ENCODE data around the gene C2orf81. TPM values are rescaled to one million over a fixed set of nuclear protein-coding genes. Genes with fewer than 3 reads are reported as not detected.
"Not testable (repeated sequence)": the region's sequence is repeated elsewhere in the genome, so short reads cannot be mapped to it uniquely, and the experiment has no call there.

Gene C2orf81
- total RNA-seq, 1 experiment from 2014 or later = 2.9 TPM

DNA sequence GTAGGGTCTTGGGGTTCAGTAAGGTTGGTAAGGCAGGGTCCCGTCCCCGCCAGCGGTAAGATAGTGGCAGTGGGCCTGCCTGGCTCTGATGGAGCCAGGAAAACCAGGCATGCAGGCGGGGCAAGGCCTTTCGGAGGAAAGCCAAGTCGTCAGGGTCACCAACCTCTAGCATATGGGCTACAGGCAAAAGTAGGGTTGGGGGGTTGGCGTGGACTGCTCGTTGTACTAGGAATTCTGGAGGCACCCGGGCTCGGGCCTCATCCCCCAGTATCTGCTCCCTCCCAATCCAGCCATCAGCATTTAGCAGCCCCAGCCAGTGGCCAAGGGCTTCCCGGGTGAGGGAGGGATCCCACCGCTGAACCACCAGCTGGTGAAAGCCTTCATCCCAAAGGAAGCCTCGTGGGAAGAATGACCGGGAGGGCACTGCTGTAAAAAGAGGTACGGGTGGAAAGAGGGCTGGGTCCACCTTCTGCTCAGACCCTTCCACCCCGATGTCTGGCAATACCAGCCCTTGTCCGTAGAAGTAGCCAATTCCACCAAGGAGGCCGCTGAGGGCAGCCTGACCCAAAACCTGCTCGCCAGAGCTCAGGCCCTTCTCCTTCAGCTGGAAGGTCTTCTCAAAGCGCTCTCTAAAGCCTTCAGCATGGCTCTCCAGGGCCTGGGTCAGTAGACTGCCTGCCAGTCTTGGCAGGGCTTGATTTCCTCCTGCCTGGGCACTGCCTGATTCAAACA lies 40.8 kb upstream of the C2orf81 start:
- no peak overlapping the region; the same call in 1 of the 2 replicates for H3K4me3 Mint-ChIP-seq
- no peak for ATAC-seq
- H3K27ac Mint-ChIP-seq = no peak overlapping the region

DNA sequence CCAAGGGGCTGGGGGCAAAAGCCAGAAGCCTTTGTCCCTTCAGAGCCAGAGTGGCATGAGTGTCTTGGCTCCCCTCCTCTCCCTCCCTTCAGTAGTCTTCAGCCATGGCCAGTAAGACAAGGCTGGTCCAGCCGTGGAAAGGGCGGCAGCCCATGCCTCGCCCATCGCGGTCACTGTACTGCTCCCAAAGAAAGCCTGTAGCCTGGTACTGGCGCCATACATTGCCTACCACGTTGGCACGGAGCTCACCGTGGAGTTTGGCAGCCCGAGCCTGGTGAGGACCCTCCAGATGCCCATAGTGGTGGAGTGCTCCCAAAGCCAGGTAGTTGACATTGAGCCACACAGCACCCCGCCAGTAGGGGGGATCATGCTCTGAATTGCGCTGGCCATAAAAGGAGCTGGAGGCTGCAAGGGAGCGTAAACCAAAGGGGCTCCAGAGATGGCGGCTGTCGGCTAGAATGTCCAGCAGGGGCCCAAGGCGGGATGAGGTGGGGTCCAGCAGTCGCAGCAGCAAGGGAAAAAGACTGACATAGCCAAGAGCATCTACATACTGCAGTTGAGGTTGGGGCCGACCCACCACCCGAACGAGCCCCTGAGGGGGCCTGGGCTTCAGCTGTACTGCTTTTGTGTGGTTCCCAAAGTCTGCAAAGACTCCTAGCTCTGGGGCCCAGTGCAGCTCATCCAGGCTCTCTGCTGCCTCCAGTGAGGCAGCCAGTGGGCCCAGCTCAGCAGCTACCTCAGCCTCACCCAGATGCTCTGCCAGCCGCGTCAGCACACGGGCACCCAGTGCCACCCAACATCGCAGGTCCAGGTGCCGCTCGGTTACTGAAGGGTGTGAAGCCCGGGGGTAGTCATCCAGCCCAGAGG lies 40.0 kb upstream of the C2orf81 start:
- H3K4me1 Mint-ChIP-seq = peaks cover 27% of the 10 kb centered on the region
- peak; percentile 1; the same call in 1 of the 2 replicates for ATAC-seq
- peak; percentile 59 for DNase-seq (ENCODE audit: low spot score)
- POLR2A ChIA-PET = interaction anchor here (0.8 to 1.2 kb wide), 2 partner anchors 19 to 21 kb away, joined by 3 to 5 read pairs; no protein-coding TSS in a partner anchor
- no peaks in the 10 kb centered on the region for H3K27me3 Mint-ChIP-seq (ENCODE audit: low read depth)
- no peak overlapping the region for H3K4me3 Mint-ChIP-seq
- H3K27ac Mint-ChIP-seq = no peak overlapping the region
- peaks cover 9% of the 10 kb centered on the region for H3K36me3 Mint-ChIP-seq
- TF ChIP-seq NR2C2 (CRISPR knock-in tag; IDR thresholded peaks at IDR 0.05) = no peak
- TF ChIP-seq, protein P1, sequence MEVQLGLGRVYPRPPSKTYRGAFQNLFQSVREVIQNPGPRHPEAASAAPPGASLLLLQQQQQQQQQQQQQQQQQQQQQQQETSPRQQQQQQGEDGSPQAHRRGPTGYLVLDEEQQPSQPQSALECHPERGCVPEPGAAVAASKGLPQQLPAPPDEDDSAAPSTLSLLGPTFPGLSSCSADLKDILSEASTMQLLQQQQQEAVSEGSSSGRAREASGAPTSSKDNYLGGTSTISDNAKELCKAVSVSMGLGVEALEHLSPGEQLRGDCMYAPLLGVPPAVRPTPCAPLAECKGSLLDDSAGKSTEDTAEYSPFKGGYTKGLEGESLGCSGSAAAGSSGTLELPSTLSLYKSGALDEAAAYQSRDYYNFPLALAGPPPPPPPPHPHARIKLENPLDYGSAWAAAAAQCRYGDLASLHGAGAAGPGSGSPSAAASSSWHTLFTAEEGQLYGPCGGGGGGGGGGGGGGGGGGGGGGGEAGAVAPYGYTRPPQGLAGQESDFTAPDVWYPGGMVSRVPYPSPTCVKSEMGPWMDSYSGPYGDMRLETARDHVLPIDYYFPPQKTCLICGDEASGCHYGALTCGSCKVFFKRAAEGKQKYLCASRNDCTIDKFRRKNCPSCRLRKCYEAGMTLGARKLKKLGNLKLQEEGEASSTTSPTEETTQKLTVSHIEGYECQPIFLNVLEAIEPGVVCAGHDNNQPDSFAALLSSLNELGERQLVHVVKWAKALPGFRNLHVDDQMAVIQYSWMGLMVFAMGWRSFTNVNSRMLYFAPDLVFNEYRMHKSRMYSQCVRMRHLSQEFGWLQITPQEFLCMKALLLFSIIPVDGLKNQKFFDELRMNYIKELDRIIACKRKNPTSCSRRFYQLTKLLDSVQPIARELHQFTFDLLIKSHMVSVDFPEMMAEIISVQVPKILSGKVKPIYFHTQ (CRISPR knock-in tag; IDR thresholded peaks at IDR 0.05) = no peak
- TF ChIP-seq, protein P2, sequence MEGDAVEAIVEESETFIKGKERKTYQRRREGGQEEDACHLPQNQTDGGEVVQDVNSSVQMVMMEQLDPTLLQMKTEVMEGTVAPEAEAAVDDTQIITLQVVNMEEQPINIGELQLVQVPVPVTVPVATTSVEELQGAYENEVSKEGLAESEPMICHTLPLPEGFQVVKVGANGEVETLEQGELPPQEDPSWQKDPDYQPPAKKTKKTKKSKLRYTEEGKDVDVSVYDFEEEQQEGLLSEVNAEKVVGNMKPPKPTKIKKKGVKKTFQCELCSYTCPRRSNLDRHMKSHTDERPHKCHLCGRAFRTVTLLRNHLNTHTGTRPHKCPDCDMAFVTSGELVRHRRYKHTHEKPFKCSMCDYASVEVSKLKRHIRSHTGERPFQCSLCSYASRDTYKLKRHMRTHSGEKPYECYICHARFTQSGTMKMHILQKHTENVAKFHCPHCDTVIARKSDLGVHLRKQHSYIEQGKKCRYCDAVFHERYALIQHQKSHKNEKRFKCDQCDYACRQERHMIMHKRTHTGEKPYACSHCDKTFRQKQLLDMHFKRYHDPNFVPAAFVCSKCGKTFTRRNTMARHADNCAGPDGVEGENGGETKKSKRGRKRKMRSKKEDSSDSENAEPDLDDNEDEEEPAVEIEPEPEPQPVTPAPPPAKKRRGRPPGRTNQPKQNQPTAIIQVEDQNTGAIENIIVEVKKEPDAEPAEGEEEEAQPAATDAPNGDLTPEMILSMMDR (IDR thresholded peaks at IDR 0.05) = 0 out of 2 replicates have a peak, but pooled peaks have one; percentile 17
- no peaks in the 10 kb centered on the region for H3K9me3 Mint-ChIP-seq
- CTCF ChIA-PET = interaction anchor here (0.6 to 2.1 kb wide), 15 partner anchors 10 to 149 kb away, joined by 3 to 32 read pairs (median 5); partner anchors contain the start of genes CCDC142, MRPL53 and TTC31

More for the DNA sequence above, 40.8 kb upstream of the C2orf81 start:
- DNase-seq (ENCODE audit: low spot score) = no peak
- CTCF ChIA-PET = interaction anchor here (0.6 to 2.1 kb wide), 15 partner anchors 10 to 148 kb away, joined by 3 to 32 read pairs (median 5); partner anchors contain the start of genes CCDC142, MRPL53 and TTC31
- TF ChIP-seq EMX1 (CRISPR knock-in tag; IDR thresholded peaks at IDR 0.05) = 0 out of 2 replicates have a peak, but pooled peaks have one; percentile 37
- no peak for TF ChIP-seq ZBTB21 (CRISPR knock-in tag; IDR thresholded peaks at IDR 0.05; ENCODE audit: borderline replicate concordance)
- Mint-ChIP-seq H3K27me3 (ENCODE audit: low read depth) (no peaks in the 10 kb centered on the region), H3K4me1 (peaks cover 21% of the 10 kb centered on the region), H3K9me3 (no peaks in the 10 kb centered on the region), H3K36me3 (peaks cover 9% of the 10 kb centered on the region)
- POLR2A ChIA-PET = interaction anchor here (0.8 to 1.2 kb wide), 2 partner anchors 20 to 22 kb away, joined by 3 to 5 read pairs; no protein-coding TSS in a partner anchor

DNA sequence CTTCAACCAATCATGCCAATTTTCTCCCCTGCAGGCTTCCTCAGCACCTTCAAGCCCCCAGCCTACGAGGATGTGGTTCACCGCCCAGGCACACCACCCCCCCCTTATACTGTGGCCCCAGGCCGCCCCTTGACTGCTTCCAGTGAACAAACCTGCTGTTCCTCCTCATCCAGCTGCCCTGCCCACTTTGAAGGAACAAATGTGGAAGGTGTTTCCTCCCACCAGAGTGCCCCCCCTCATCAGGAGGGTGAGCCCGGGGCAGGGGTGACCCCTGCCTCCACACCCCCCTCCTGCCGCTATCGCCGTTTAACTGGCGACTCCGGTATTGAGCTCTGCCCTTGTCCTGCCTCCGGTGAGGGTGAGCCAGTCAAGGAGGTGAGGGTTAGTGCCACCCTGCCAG lies 38.8 kb upstream of the C2orf81 start:
- not testable (repeated sequence) for DNase-seq (ENCODE audit: low spot score); H3K27me3 Mint-ChIP-seq (ENCODE audit: low read depth); H3K9me3 Mint-ChIP-seq; ATAC-seq; H3K36me3 Mint-ChIP-seq
- Mint-ChIP-seq H3K4me1 (peaks cover 33% of the 10 kb centered on the region), H3K4me3 (peak overlapping the region; percentile 96), H3K27ac (peak overlapping the region; percentile 41; the same call in 1 of the 2 replicates)
- CTCF ChIA-PET = interaction anchor here (1.9 to 2.1 kb wide), 2 partner anchors 12 to 20 kb away, joined by 9 to 18 read pairs; partner anchors contain the start of gene MRPL53
- POLR2A ChIA-PET = interaction anchor here (2.7 kb wide), 1 partner anchor 20 kb away, joined by 29 read pairs; the partner anchor contains the start of gene RTKN

DNA sequence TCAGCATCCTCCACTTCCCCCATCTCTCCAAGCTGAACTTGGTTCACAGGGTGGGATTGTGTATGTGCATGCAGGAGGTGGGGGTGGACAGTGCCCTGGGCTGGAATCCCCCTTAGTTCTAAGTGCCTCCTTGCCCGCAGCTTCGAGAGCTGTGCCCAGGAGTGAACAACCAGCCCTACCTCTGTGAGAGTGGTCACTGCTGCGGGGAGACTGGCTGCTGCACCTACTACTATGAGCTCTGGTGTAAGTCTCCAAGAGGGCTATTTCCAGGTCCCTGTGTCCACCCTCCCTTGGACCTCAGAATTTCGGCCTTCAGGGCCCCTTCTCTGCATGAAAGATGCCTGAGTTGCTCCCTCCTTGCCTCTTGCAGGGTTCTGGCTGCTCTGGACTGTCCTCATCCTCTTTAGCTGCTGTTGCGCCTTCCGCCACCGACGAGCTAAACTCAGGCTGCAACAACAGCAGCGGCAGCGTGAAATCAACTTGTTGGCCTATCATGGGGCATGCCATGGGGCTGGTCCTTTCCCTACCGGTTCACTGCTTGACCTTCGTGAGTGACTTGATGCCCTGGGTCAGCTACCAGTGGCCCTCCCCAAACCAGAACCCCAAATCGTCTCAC lies 38.2 kb upstream of the C2orf81 start:
- not testable (repeated sequence) for H3K27me3 Mint-ChIP-seq (ENCODE audit: low read depth); DNase-seq (ENCODE audit: low spot score); H3K36me3 Mint-ChIP-seq; ATAC-seq; H3K9me3 Mint-ChIP-seq
- ChIA-PET CTCF (interaction anchor here (1.3 to 2.1 kb wide), 4 partner anchors 9 to 68 kb away, joined by 4 to 9 read pairs (median 6); no protein-coding TSS in a partner anchor), POLR2A (interaction anchor here (2.7 kb wide), 1 partner anchor 19 kb away, joined by 29 read pairs; the partner anchor contains the start of gene RTKN)
- H3K4me3 Mint-ChIP-seq = peak overlapping the region; percentile 96
- TF ChIP-seq, protein P3, sequence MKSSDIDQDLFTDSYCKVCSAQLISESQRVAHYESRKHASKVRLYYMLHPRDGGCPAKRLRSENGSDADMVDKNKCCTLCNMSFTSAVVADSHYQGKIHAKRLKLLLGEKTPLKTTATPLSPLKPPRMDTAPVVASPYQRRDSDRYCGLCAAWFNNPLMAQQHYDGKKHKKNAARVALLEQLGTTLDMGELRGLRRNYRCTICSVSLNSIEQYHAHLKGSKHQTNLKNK (CRISPR knock-in tag; IDR thresholded peaks at IDR 0.05) = 0 out of 2 replicates have a peak, but pooled peaks have one; percentile 29
- peak overlapping the region; percentile 84 for H3K27ac Mint-ChIP-seq
- H3K4me1 Mint-ChIP-seq = peaks cover 36% of the 10 kb centered on the region

All from WTC11 (cell line).